NCI-H146 treated with DMSO at 0.1 percent for 48 hours (cell line): ENCODE results near the gene HOXC5.
"Not testable (repeated sequence)": the region's sequence is repeated elsewhere in the genome, so short reads cannot be mapped to it uniquely, and the experiment has no call there.

Experiments
- DNase-seq: peaks from one replicate; lab custom pipeline; 2025; ENCODE audit not compliant: unreplicated experiment; lab: John Stamatoyannopoulos, UW

The HOXC5 gene

DNA sequence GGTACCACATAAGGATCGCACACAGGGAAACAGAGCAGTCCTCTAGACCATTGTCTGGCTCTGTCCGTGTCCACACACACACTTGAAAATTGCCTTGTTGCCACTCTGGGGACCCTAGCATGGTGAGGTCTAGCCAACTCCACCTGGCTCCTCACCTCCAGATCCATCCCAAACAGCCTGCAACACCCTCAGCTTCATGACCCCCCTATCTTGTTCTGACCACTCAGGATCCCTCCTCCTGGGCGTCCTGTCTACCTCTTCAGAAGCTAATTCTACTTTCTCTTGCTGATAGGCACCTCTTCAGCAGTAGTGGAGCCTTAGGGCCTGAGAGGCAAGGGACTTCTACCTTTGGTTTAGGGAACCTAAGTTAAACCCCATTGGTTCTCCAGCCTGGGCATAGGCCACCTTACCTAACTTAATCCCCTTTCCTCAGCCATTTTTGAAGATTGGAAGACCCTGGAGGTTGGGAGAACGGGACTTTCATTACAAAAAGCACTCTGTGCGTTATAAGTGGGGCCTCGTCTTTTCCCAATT is 697 bp upstream of the HOXC5 start:
- DNase-seq = no peak

DNA sequence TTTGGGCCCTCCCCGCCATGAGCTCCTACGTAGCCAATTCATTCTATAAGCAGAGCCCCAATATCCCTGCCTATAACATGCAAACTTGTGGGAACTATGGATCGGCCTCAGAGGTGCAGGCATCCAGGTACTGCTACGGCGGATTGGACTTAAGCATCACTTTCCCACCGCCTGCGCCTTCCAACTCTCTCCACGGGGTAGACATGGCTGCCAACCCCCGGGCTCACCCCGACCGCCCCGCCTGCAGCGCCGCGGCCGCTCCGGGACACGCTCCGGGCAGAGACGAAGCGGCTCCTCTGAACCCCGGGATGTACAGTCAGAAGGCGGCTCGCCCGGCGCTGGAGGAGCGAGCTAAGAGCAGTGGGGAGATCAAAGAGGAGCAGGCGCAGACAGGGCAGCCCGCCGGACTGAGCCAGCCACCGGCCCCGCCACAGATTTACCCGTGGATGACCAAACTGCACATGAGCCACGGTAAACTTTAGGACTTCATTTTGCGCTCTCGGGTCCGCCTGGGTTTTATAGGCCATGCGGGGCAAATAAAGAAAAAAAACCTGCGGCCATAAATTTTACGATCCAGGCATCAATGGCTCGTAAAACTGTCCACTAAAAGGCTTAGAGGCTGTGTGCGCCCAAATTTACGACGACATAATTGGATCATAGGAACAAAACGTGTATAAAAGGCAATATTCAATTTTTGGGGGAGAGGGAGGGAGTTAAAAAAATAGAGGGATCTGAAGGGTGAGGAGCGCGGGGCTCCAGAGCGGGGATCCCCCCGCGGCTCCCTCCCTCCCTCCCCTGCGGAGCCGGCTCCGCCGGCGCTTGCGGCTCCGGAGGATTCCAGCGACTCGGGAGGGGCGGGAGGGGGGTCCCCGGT is 493 bp downstream of the HOXC5 start:
- no peak for DNase-seq

DNA sequence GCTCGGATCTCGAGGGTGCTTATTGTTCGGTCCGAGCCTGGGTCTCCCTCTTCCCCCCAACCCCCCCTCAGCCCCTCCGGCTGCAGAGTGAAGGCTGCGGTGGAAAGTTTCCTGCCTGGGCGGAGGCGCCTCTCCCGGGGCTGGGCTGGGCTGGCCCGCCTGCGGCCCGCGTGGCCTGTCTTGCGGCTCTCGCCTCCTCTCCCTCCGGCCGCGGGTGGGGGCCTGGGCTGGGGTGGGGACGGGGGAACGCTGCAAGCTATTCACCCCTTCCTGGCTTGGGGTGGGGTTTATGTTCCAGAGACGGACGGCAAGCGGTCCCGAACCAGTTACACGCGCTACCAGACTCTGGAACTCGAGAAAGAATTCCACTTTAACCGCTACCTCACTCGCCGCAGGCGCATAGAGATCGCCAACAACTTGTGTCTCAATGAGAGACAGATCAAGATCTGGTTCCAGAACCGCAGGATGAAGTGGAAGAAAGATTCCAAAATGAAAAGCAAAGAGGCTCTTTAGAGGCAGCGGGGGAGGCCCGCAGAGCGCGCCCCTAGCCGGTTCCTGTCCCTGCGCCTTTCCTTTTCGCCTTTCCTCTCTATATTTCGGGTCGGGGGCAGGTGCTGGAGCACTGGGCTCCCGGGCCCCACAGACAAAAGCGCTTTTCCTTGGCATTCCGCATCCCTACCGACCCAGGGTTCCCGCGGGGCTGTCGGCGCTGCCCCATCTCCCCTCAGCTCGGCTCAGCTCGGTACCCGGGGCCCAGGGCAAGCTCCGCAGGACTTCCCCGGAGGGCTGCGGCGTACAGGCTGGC is 1.3 kb downstream of the HOXC5 start:
- no peak for DNase-seq

DNA sequence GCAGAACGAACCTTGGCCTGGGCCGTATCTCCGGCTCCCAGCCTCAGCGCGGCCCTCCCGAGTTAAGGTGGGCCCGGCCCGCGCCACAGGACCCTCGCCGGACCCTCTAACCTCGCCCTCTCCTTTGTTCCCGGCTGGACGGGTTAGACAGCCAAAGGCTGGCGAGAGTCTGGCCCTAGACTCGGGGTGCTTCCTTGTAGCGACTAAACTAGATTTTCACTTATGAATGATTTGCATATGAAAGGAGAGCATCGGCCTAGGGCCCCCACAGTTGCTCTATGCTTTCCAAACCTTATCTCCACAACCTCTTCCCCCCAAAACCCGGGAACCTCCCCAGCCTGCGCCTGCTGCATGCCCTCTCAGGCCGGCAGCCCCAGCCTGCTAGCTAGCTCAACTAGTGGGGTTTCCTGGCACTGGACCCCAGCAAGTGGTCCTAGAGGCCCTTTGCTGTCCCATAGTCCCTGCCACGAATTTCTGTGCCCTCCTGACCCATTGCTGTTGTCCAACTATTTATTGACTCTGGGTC is 2.0 kb downstream of the HOXC5 start:
- DNase-seq = no peak

DNA sequence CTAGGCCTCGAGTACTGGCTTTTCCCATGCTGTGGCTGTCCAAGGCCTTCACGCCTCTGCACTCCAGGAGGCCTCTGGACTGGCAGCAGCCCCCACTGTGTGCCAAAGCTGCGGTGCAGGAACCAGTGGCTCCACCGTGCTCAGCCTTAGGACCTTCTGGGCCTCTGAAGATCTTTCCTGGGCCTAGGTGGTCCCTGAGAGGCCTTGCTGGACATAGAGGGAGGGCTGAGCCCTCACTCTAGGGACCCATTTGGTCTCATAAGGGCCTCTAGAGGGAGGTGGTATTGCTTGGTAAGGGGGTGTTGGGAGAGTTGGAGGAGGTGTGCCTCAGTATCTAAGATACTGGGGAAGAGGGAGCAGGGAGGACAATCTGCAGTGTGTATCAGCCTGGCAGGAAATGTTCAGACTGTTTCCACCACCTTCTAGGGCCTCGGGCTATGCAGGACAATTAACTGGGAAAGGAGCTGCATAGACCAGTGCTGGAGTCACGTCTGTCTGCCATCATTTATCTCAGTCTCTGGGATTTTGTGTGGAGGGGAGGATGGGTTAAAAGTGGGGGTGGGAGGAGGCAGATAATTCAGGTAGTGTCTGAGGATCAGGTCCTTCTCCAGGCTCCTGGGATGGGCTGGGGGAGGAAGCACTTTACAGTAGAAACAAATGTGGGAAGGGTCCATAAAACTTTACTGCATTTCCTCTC is 2.9 kb downstream of the HOXC5 start:
- no peak for DNase-seq

DNA sequence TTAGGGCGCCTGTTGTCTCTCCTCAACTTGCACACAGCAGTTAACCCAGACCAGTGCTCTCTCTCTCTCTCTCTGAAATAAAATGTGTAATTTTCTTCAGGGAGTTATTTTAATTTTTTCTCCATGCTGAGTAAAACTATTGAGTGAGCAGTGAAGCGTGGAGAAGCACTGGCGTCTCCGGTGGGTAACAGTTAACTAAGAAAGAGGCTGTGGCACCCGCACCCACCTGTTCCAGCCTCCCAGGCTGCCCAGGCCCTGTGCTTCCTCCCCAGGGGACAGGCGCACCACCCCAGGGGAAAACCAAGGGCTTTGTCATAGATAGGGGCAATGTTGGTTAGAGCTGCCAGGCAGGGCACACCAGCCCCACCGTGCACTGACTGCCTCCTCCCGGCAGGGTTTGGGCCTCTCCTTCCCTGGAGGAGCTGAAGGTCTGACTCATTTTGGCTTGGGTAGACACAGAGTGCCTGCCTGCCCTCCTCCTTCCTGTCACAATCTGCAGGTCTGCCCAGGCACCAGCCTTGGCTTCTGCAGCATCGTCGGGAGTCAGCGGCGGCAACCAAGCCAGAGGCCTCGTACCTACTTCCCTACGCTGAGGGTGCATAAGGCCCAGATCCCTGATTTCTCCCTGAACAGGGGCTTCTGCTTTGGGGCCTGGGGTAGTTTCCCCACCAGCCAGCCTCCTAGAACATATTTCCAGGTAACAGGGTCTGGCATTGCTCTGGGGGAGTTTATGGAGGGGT is 3.9 kb downstream of the HOXC5 start:
- no peak for DNase-seq

DNA sequence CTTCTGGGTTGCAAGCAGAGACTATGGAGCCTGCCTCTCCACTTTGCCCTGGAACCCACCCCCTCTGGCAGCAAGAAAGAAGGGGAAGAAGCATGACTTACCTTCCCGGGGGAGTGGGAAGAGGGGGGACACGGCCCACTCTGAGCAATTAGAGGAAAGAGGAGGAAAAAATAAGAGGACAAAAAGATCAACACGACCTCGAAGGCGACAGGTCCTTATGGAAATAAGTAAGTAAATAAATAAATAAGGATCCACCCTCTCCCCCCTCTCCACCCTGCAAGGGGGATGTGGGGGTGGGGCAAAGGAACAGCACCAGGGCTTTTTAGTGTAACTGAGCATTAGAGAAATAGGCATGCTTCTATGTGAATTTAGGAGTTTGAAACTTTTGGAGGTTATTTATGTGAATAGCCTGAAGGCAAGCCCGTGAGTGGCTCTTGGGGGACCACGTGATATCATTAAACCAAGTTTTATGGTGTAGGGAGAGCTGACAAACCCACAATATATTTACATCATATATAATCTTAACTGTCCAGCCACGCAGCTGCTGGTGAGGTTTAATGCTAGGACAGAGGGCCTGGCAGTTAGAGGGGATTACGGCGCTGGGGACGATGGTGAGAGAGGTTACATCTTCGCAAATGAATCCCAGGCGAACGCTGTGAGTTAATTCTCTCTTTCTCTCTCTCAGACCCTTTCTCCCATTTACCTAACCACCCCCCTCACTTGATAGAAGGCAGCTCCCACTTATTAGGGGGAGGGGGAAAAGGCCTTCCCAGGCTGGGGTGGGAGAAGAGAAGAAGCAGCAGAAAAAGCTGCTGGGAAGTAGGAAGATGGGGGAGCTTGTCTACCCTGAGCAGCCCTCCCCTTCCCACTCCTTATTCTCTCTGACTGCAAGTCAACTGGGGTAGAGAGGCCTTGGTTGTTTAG is 4.8 kb downstream of the HOXC5 start:
- DNase-seq = no peak

DNA sequence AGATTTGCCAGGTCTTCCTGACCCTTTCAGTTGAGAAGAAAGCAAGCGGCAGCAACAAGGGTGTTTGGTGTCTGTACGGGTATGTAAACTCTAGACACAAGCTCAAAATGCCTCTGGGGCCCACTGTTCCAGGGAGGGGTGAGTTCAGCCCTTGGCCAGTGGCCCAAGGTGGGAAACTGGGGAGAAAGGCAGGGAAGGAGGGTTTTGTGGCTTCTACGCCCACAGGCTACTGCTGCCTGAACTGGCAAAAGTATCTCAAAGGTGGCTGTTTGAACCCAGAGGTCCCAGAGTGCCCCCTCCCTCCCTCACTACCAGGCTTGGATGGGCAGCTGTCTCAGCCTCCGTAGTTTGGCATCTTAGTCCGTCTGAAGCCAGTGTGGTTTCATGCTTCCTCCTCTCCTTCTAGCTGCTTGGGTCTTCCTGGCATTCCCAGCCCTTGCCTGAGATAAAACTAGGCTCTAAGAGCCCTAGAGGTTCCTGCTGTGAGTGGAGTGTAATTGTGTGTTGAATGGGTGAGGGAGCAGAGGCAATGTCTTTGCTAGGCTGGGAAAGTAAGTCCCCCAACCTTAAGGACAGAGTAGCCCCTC is 5.5 kb downstream of the HOXC5 start:
- DNase-seq = no peak

DNA sequence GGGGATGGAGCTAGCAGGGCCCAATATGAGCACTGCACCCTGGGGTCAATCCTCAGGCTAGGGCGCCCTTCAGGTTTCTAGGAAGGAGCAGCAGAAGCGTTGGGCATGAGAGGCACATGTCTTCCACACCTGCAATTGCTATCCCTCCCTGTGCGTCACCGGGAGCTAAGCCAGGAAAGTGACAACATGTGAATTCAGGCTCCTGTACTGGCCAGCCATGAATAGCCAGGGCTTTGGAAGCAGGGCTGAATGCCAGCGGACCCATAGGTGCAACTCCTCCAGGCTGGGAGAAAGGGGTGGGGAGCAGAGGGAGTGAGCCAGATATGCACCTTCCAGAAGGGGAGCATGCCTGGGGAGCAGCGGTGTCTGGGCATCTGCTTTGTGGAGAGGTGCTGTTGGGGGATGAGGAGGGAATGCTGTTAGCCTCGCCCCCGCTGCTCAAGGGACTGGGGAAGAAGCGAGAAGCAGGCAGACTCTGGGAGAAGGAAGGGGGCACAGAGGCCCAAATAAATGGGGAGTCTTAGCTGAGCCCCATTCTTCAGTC is 6.1 kb downstream of the HOXC5 start:
- DNase-seq = no peak

DNA sequence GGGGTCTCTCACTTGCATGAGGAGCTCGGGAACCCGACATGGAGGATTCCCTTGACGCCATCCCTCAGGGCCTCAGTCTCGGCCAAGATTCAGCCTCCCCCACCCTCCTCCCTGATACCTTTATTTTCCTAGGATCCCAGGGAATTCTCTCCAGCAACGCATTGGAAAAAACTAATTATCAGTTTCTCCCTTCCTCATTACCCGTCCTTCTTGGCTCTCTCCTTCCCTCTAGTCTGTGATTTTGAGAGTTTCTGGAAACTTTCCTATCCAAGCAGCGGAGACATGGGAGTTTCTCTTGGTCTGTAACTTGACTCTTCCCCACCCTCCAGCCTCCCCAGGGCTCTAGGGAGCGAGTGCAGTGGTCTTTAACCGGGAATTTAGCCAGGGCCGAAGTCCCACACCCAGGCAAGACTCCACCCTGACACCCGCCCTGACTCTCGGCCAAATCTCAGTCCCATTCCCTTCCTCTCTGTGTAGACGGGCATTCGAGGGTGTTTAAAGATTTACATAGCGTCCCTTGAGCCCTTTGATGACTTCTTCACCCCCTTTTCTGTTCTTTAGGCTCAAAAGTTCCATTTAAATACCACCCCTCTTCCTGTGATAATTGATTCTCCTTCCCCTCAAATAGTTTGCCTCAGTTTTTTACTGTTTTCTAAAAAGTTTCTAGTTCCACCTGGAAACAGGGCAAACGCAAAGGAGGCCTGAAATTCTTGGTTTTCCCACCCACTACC is 6.7 kb downstream of the HOXC5 start:
- no peak for DNase-seq

DNA sequence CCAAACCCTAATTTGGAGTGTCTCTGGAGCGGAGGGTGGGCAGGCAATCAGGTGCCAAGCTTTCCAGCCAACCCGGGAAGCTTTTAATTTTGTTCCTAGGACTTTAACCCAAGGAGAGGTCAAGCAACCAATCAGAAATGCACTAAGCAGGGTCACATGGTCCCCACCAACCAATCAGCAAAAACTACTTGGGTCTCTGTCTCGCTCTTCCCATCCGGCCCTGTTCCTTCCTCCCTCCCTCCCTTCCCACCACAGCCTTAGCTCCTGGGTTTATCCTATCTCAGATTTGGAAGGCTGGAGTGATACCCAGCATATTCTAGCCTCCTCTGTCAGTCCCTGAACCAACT is 7.3 kb downstream of the HOXC5 start:
- no peak for DNase-seq

DNA sequence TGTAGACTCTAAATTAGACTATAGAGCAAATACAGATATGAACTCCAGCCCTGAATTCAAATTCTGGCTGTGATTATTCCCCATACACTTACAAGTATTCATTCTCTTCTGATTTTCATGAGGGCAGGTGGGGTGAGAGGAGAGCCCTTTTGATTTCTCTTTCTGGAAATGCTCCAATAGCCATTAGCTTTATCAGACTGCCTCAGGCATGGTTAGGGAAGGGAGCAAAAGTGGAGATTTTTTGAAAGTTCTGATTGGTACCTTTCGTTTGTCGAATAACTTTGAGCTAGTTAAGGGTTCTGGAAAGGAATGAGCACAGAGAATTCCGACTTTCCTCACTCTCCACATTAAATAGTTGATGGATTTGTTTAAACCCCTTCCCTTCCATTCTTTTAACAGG is 7.8 kb downstream of the HOXC5 start:
- no peak for DNase-seq

DNA sequence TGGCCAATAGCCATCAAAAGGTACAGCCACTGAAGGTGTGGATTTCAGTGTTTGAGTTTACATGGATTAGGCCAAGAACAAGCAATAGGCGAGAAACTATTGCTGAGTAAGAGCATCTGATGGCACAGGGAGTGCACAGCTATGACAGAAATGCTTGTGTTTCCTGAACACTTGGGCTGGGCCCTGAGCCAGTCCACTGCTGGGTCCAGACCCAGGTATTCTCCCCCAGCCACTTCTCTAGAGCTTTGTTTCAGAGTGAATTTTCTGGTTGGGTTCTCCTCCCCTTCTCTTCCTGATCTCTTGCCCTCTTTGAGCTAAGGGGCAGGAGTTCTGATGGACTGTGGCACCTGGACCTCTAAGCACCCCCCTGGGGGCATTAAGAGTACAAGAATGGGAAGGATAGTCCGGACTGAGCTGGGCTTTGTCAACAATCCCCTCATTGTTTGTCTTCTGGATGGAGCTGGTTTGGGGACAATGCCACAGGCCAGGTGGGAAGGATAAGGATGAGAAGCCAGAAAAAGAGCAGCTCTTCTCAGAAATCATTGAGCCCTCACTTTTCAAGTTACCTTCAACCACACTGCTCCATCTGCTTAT is 8.3 kb downstream of the HOXC5 start:
- DNase-seq = no peak

DNA sequence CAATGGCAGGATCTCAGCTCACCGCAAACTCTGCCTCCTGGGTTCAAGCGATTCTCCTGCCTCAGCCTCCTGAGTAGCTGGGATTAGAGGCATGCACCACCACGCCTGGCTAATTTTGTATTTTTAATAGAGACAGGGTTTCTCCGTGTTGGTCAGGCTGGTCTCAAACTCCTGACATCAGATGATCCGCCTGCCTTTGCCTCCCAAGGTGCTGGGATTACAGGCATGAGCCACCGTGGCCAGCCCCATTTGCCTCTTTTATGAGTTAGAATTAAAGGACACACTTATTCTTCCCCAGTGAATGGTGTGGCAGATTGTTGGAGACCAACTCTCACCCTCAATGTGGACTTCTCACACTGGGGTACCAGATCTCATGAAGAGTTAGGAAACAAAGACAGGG is 9.2 kb downstream of the HOXC5 start:
- DNase-seq = not testable (repeated sequence)

DNA sequence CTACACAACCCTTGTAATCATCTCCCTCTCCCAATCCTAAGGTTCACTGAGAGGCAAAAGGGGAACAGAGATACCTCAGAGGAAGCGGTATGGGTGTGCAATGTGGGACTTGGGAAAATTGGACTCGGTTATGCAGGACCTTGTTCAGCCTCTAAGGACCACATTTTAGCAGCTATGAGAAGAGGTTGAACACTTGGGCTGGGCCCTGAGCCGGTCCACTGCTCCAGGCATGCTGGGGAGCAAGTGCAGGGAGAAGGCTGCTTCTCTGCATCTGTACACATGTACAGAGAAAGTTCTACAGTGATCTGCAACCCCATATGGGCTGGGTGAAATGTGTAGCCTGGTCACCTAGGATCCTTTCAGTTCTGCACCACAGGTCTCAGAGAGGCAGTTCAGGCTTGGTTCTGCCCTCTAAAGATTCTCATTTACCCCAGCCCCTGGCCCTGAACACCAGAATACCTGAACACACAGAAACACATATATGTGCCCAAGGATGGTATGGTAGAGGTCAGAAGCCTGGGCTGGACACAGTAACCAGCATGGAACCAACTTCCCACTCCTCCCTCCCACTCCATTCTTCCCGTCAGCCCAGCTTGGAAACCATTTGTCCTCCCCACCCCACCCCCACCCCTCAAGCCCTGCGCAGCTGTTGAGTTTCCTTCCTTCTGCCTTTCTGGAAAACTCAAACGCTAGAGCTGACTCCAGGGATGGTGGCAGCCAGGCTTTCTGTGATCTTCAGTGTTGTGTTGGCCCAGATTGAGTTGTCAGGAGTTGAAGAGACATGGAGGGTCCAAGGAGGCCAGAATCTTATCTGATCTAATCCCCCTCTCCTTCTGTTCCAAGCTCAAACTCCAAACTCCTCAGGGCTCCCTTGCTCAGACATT is 10.4 kb downstream of the HOXC5 start:
- DNase-seq = no peak

DNA sequence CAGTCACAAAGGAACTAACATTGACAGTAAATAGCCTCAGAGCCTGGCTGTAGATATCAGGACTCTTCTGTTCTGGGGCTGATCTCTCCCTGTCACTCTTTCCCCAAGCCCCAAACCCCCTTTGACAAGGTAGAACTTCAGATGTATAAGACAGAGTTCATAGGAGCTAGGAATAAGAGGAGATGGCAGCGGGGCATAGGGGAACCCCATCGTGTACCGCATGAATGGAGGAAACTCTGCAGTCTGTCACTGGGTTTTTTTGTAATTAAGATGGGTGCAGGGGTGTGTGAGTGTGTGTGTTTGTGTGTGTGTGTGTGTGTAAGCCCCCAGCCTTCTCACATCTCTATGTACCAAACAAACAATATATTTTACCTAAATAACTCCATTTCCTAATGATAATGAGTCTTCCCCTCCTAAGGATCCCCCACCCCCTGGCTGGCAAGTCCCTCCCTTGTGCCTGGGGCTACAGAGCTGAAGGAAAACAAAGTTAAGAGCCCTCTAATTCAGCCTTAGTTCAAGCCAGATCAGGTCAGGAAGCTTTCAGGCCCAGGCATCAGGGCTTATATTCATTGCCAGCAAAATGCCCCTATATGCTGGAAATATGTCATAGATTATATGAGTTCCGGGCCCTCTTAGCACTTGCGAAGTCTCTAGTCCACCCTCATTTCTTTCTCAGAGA is 11.7 kb downstream of the HOXC5 start:
- no peak for DNase-seq
